HEK293T (cell line): ENCODE measurements around the gene PITPNM3.

Experiments used
- ARNT ChIP-seq: fragments of 450-650 bp; IDR thresholded peaks from 2 replicates; pipeline ENCODE4 v1.6.1; 2017; ENCODE audit warnings: mild to moderate bottlenecking
- BHLHE40 ChIP-seq: fragments of 450-650 bp; IDR thresholded peaks from 2 replicates; pipeline ENCODE4 v1.6.1; 2016; ENCODE audit warnings: mild to moderate bottlenecking, moderate library complexity, borderline replicate concordance
- FOXA1 ChIP-seq: fragments of 450-650 bp; IDR thresholded peaks from 2 replicates; pipeline ENCODE4 v1.6.1; 2016; ENCODE audit warnings: mild to moderate bottlenecking
- FOXK2 ChIP-seq: fragments of 450-650 bp; IDR thresholded peaks from 2 replicates; pipeline ENCODE4 v1.6.1; 2016; ENCODE audit warnings: mild to moderate bottlenecking
- NFRKB ChIP-seq: fragments of 450-650 bp; IDR thresholded peaks from 2 replicates; pipeline ENCODE4 v1.6.1; 2016; ENCODE audit warnings: mild to moderate bottlenecking, moderate library complexity
- PKNOX1 ChIP-seq: fragments of 450-650 bp; IDR thresholded peaks from 2 replicates; pipeline ENCODE4 v1.6.1; 2016
- SP1 ChIP-seq: fragments of 450-650 bp; IDR thresholded peaks from 2 replicates; pipeline ENCODE4 v1.6.1; 2017
- SUZ12 ChIP-seq: fragments of 450-650 bp; IDR thresholded peaks from 2 replicates; pipeline ENCODE4 v1.6.1; 2016; ENCODE audit warnings: mild to moderate bottlenecking
- TARDBP ChIP-seq: fragments of 450-650 bp; IDR thresholded peaks from 2 replicates; pipeline ENCODE4 v1.6.1; 2016

GRCh38 chr17:6554342-6554741 lies 2.0 kb downstream of the PITPNM3 start:
- TF ChIP-seq FOXA1 (no peak), SP1 (no peak), NFRKB (no peak), PKNOX1 (no peak), ARNT (no peak), FOXK2 (no peak), TARDBP (no peak), BHLHE40 (no peak), SUZ12 (no peak)
